Uterus (tissue), 2 donors: ENCODE data around the gene PLOD2.

Source experiments
- CTCF ChIP-seq, 4 experiments: fragments of 200-600 bp in 2 of 4; fragments of 450-650 bp in 2 of 4; sonication (generic) in 2 of 4; IDR thresholded peaks; one replicate each; pipeline ENCODE4 v1.5.1; 2016 to 2019; ENCODE audit warnings: antibody characterized with exemption in 4 of 4, mild to moderate bottlenecking in 2 of 4, moderate library complexity in 1 of 4
- POLR2A ChIP-seq, 2 donors: fragments of 450-650 bp; IDR thresholded peaks; one replicate each; pipeline ENCODE4 v1.6.1; 2016; ENCODE audit warnings: antibody characterized with exemption in 2 of 2, mild to moderate bottlenecking in 1 of 2, moderate library complexity in 1 of 2

DNA sequence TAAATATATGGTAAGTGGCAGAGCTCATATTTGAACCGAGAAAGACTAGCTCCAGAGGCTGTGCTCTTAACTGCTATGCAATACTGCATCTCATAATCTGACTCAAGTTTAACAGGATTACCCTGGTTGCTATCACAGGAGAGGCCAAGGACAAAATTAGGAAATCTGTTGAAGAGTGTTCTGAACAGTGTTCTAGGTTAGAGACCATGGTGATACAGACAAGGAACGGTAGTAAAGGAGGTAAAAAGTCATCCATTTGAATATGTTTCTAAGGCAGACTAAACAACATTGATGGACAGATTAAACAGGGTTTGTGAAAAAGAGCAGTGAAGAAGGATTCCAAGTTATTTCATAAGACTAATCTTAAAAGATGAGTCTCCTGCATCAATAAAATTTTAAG, 22.1 kb downstream of the PLOD2 start:
- TF ChIP-seq CTCF (IDR thresholded peaks at IDR 0.05) (no peak), POLR2A (IDR thresholded peaks at IDR 0.05) (no peak)
